Endothelial cell of umbilical vein (primary cell): ENCODE results near the gene CAMTA1. TPM values are rescaled to one million over a fixed set of nuclear protein-coding genes. Genes with fewer than 3 reads are reported as not detected.

ENCODE experiments used
- BruUV-seq: library from RNA; stranded (reverse); fragments of 400-500 nt; replicated peaks from 2 replicates; lab custom pipeline; 2021; lab: Mats Ljungman, UMichigan
- CTCF ChIA-PET: fragments of 300-600, 350-600 bp; sonication (Branson Sonifier 250); formaldehyde crosslinking; loops from one replicate; lab custom pipeline; 2021; ENCODE audit warnings: antibody characterized with exemption, inconsistent platforms; lab: Charles Lee
- POLR2A ChIA-PET: fragments of 300-600, 350-600 bp; sonication (Branson Sonifier 250); formaldehyde crosslinking; loops from one replicate; lab custom pipeline; 2021; ENCODE audit warnings: antibody characterized with exemption, inconsistent platforms; lab: Charles Lee
- DNase-seq: peaks from one replicate; pipeline ENCODE4 v3.0.0-alpha.2; 2011; ENCODE audit warnings: low read depth, low spot score
- FAIRE-seq: peaks from 2 replicates; lab custom pipeline; 2011; peaks lifted over from hg19 to GRCh38; lab: Jason Lieb, UNC
- H2AFZ ChIP-seq: 2 replicates; pipeline ENCODE4 v1.6.0; 2012; ENCODE audit warnings: low read depth, low read length, control low read depth, inconsistent platforms
- H3K27ac ChIP-seq: 2 replicates; pipeline ENCODE4 v1.5.1; 2011; ENCODE audit warnings: low read depth, mild to moderate bottlenecking, control low read depth, low read length, moderate library complexity; ENCODE audit not compliant: insufficient read depth
- H3K27me3 ChIP-seq, 2 experiments: 2 replicates each; pipeline versions ENCODE4 v1.6.0 to v1.6.1; 2011; ENCODE audit warnings: low read length in 2 of 2, mixed read lengths in 1 of 2; ENCODE audit not compliant: control insufficient read depth in 2 of 2, insufficient read depth in 2 of 2
- H3K36me3 ChIP-seq, 2 experiments: 2 replicates in 1 of 2; 3 replicates in 1 of 2; pipeline ENCODE4 v1.5.1; 2011; ENCODE audit warnings: low read length in 2 of 2, mild to moderate bottlenecking in 1 of 2, moderate library complexity in 1 of 2; ENCODE audit not compliant: control insufficient read depth in 2 of 2, insufficient read depth in 2 of 2; ENCODE audit errors: extremely low read depth in 1 of 2
- H3K4me1 ChIP-seq: 3 replicates; pipeline ENCODE4 v1.5.1; 2011; ENCODE audit warnings: mild to moderate bottlenecking, low read length; ENCODE audit not compliant: control insufficient read depth, insufficient read depth; ENCODE audit errors: extremely low read depth
- H3K4me2 ChIP-seq: 2 replicates; pipeline ENCODE4 v1.6.1; 2011; ENCODE audit warnings: low read length, control low read depth, mixed read lengths; ENCODE audit not compliant: insufficient read depth
- H3K4me3 ChIP-seq, 3 experiments: fragments of 200-600 bp in 1 of 3; sonication (generic), shearing (Covaris generic) in 1 of 3; replicated peaks in 1 of 3; 2 replicates each; pipeline ENCODE4 v1.5.1; 2011 to 2016; ENCODE audit warnings: control low read depth in 3 of 3, low read length in 3 of 3, mild to moderate bottlenecking in 2 of 3, inconsistent platforms in 1 of 3, low read depth in 1 of 3, moderate library complexity in 1 of 3; ENCODE audit not compliant: insufficient read depth in 1 of 3
- H3K79me2 ChIP-seq: 2 replicates; pipeline ENCODE4 v1.6.0; 2012; ENCODE audit warnings: low read length, inconsistent platforms; ENCODE audit not compliant: control insufficient read depth, insufficient read depth
- H3K9ac ChIP-seq: replicated peaks from 2 replicates; pipeline ENCODE3; 2011; ENCODE audit warnings: low read length, control low read depth; ENCODE audit not compliant: insufficient read depth; ENCODE audit errors: extremely low read depth
- H3K9me1 ChIP-seq: replicated peaks from 3 replicates; pipeline ENCODE4 v1.6.0; 2011; ENCODE audit warnings: mild to moderate bottlenecking, low read length; ENCODE audit not compliant: control insufficient read depth, insufficient read depth; ENCODE audit errors: extremely low read depth
- H3K9me3 ChIP-seq: replicated peaks from 2 replicates; pipeline ENCODE4 v1.5.1; 2012; ENCODE audit warnings: low read length, inconsistent platforms; ENCODE audit not compliant: control insufficient read depth, insufficient read depth
- H4K20me1 ChIP-seq: replicated peaks from 2 replicates; pipeline ENCODE3; 2011; ENCODE audit warnings: mild to moderate bottlenecking, low read length; ENCODE audit not compliant: control insufficient read depth, insufficient read depth; ENCODE audit errors: extremely low read depth
- EZH2 ChIP-seq: IDR thresholded peaks from 2 replicates; pipeline ENCODE4 v1.6.1; 2012; ENCODE audit warnings: borderline replicate concordance, low read depth, mild to moderate bottlenecking, moderate library complexity, low read length, inconsistent platforms; ENCODE audit not compliant: severe bottlenecking
- FOS ChIP-seq: IDR thresholded peaks from 2 replicates; pipeline ENCODE4 v1.6.1; 2011; ENCODE audit warnings: mild to moderate bottlenecking, low read length, moderate library complexity, borderline replicate concordance; ENCODE audit not compliant: insufficient read depth
- GATA2 ChIP-seq: IDR thresholded peaks from 2 replicates; pipeline ENCODE4 v1.7.0; 2011; ENCODE audit warnings: low read depth, mild to moderate bottlenecking, moderate library complexity, mixed read lengths, low read length; ENCODE audit not compliant: insufficient read length, insufficient read depth
- JUN ChIP-seq: IDR thresholded peaks from 2 replicates; pipeline ENCODE4 v1.6.1; 2011; ENCODE audit warnings: borderline replicate concordance, low read depth; ENCODE audit not compliant: insufficient read length, insufficient read depth
- MAX ChIP-seq: IDR thresholded peaks from 2 replicates; pipeline ENCODE4 v1.6.1; 2011; ENCODE audit not compliant: insufficient read depth, insufficient read length
- MYC ChIP-seq: IDR thresholded peaks from one replicate; pipeline ENCODE4 v1.6.1; 2011; ENCODE audit warnings: mild to moderate bottlenecking, low read depth, low read length
- POLR2A ChIP-seq: IDR thresholded peaks from 2 replicates; pipeline ENCODE4 v1.6.1; 2012; ENCODE audit warnings: low read depth, mild to moderate bottlenecking, control low read depth, low read length
- POLR2AphosphoS5 ChIP-seq: IDR thresholded peaks from 2 replicates; pipeline ENCODE4 v1.6.1; 2012; ENCODE audit warnings: low read depth, mild to moderate bottlenecking, control low read depth, low read length, moderate library complexity; ENCODE audit not compliant: insufficient read depth
- dilution Hi-C: fragments of 300-500 bp; cut with MboI; formaldehyde crosslinking; loops from one replicate; pipeline ENCODE4 v1.15.0; 2019; ENCODE audit warnings: low sequenced_read_pairs; ENCODE audit not compliant: extremely low pct_ligation_motif_present
- intact Hi-C: fragments of 100-400 bp; cut with micrococcal nuclease; formaldehyde crosslinking; loops from one replicate; pipeline ENCODE4 v1.10.0; 2022
- polyA plus RNA-seq, 4 experiments: library from polyadenylated mRNA; depleted of rRNA in 3 of 4; stranded (reverse) in 3 of 4; unstranded in 1 of 4; fragments of >200 nt; gene quantifications; 2 replicates each; pipeline versions ENCODE4 v1.2.1 to v1.2.3, GENCODE V29; 2011 to 2012; ENCODE audit warnings: missing spikeins in 1 of 4
- total RNA-seq: library from RNA; stranded (reverse); gene quantifications from 2 replicates; pipeline ENCODE4 v1.2.3, GENCODE V29; 2021
- TF ChIP-seq, protein P1 (sequence below), 2 donors: IDR thresholded peaks; 1 replicate in 1 of 2; 2 replicates in 1 of 2; pipeline ENCODE4 v1.5.1; 2011; ENCODE audit warnings: low read length in 2 of 2, mild to moderate bottlenecking in 2 of 2, moderate library complexity in 2 of 2, control low read depth in 1 of 2, inconsistent platforms in 1 of 2, low read depth in 1 of 2; ENCODE audit not compliant: insufficient read depth in 1 of 2; ENCODE audit errors: extremely low read depth in 1 of 2

CAMTA1 gene
- total and polyA plus RNA-seq, 2 donors (not counting 3 experiments of a cell fraction or from before 2014, with no cell fraction given), result 50.8 to 92.7 TPM

- Histone ChIP-seq H3K79me2 (no peaks in the 10 kb centered on the region), H3K27ac (no peak overlapping the region), H3K9me3 (no peaks in the 10 kb centered on the region), H3K4me2 (no peak overlapping the region), H3K27me3 (no peaks in the 10 kb centered on the region), H3K36me3 (no peaks in the 10 kb centered on the region), H3K9me1 (no peaks in the 10 kb centered on the region), H3K4me1 (no peaks in the 10 kb centered on the region), H2AFZ (no peak overlapping the region), H3K4me3 (no peak overlapping the region), H4K20me1 (no peaks in the 10 kb centered on the region), H3K9ac (no peak overlapping the region)
- TF ChIP-seq POLR2A (no peak), EZH2 (no peak), JUN (no peak), MYC (no peak), MAX (no peak), POLR2AphosphoS5 (no peak), GATA2 (no peak), FOS (no peak)
- TF ChIP-seq, protein P1, sequence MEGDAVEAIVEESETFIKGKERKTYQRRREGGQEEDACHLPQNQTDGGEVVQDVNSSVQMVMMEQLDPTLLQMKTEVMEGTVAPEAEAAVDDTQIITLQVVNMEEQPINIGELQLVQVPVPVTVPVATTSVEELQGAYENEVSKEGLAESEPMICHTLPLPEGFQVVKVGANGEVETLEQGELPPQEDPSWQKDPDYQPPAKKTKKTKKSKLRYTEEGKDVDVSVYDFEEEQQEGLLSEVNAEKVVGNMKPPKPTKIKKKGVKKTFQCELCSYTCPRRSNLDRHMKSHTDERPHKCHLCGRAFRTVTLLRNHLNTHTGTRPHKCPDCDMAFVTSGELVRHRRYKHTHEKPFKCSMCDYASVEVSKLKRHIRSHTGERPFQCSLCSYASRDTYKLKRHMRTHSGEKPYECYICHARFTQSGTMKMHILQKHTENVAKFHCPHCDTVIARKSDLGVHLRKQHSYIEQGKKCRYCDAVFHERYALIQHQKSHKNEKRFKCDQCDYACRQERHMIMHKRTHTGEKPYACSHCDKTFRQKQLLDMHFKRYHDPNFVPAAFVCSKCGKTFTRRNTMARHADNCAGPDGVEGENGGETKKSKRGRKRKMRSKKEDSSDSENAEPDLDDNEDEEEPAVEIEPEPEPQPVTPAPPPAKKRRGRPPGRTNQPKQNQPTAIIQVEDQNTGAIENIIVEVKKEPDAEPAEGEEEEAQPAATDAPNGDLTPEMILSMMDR (IDR thresholded peaks at IDR 0.05; ENCODE audit: extremely low read depth in 1 of 2, insufficient read depth in 1 of 2, low read depth in 1 of 2, low read length in 2 of 2), result no peak
- intact Hi-C loops (no loop called here), dilution Hi-C loops (no loop called here)
- FAIRE-seq, result no peak
- ChIA-PET CTCF (no interaction called here), POLR2A (no interaction called here)
- no TSS peak for BruUV-seq
- no peak for DNase-seq
These were observed 560.9 kb downstream of the CAMTA1 start for GRCh38 chr1:7346070-7346596.
